ENCODE data around the gene LDLRAD2. TPM values are rescaled to one million over a fixed set of nuclear protein-coding genes. Genes with fewer than 3 reads are reported as not detected.
A peak's percentile ranks its signal among the peaks of the same experiment; 100 is the strongest.

Gene LDLRAD2
- total and polyA plus RNA-seq, 10 of the 15 experiments (the other 5 are each of a cell fraction or from before 2014, with no cell fraction given), result 0.04 to 0.23 (median 0.11) TPM; not detected in 7

GRCh38 chr1:21801100-21801499 is 11.0 kb upstream of the LDLRAD2 start:
- no peak overlapping the region for H3K9ac ChIP-seq (ENCODE audit: control insufficient read depth, insufficient read depth, low read length)
- FAIRE-seq (no peak), DNase-seq (ENCODE audit: low read depth, low spot score) (no peak), ATAC-seq (no peak)
- in situ Hi-C loops (cut with MboI), result no loop called here
- H3K36me3 ChIP-seq (ENCODE audit: control insufficient read depth in 2 of 2, insufficient read depth in 2 of 2, low read length in 1 of 2), result no peaks in the 10 kb centered on the region
- RAD21 ChIA-PET (ENCODE audit: unreplicated experiment), result no interaction called here
- no peak overlapping the region for H2AFZ ChIP-seq (ENCODE audit: control insufficient read depth, low read depth, low read length)
- no peaks in the 10 kb centered on the region for H3K79me2 ChIP-seq (ENCODE audit: control insufficient read depth, insufficient read depth, low read length)
- H3K4me2 ChIP-seq (ENCODE audit: control insufficient read depth, insufficient read depth), result no peak overlapping the region
- no TSS peak for BruUV-seq (replicated peaks)
- H3K4me3 ChIP-seq, result no peak overlapping the region
- peaks cover 7% of the 10 kb centered on the region for H3K4me1 ChIP-seq (ENCODE audit: control insufficient read depth, insufficient read depth, low read length)
- H3K27me3 ChIP-seq (replicated peaks in 1 of 2; ENCODE audit: control insufficient read depth in 2 of 2, insufficient read depth in 2 of 2, low read length in 1 of 2), result no peaks in the 10 kb centered on the region
- no peak for TF ChIP-seq STAT3 (IDR thresholded peaks at IDR 0.05; ENCODE audit: low read depth, low read length)
- TF ChIP-seq BCL3 (IDR thresholded peaks at IDR 0.05; ENCODE audit: borderline replicate concordance, insufficient read depth, low read depth, low read length, poor library complexity, severe bottlenecking), result peak; percentile 16
- POLR2A ChIA-PET, result no interaction called here
- no peak overlapping the region for H3K27ac ChIP-seq (ENCODE audit: control insufficient read depth, insufficient read depth)
- H4K20me1 ChIP-seq (ENCODE audit: control insufficient read depth, insufficient read depth), result no peaks in the 10 kb centered on the region
- WGBS (ENCODE audit: insufficient coverage, insufficient replicate concordance, low lambda C conversion rate, missing lambda C conversion rate), result 79% methylated on average over 4 of the region's 4 CpGs
- intact Hi-C loops (cut with micrococcal nuclease; ENCODE audit: unreplicated experiment), result no loop called here
- SMC1A ChIA-PET (ENCODE audit: uncharacterized antibody, unreplicated experiment), result interaction anchor here (1.0 to 1.1 kb wide), 2 partner anchors 10 to 130 kb away, joined by 3 to 4 read pairs; no protein-coding TSS in a partner anchor
- CTCF ChIA-PET, result interaction anchor here (0.8 kb wide), 1 partner anchor 9 kb away, joined by 3 read pairs; no protein-coding TSS in a partner anchor
- H3K9me3 ChIP-seq (replicated peaks; ENCODE audit: control insufficient read depth, insufficient read depth, low read length), result no peaks in the 10 kb centered on the region; the same call in 2 of the 3 replicates

GRCh38 chr1:21804536-21804935 is 7.5 kb upstream of the LDLRAD2 start:
- no peak for FAIRE-seq
- H3K9me3 ChIP-seq (replicated peaks; ENCODE audit: control insufficient read depth, insufficient read depth, low read length), result no peaks in the 10 kb centered on the region
- SMC1A ChIA-PET (ENCODE audit: uncharacterized antibody, unreplicated experiment), result no interaction called here

More at GRCh38 chr1:21804536-21804935, 7.5 kb upstream of the LDLRAD2 start:
- Histone ChIP-seq H3K79me2 (ENCODE audit: control insufficient read depth, insufficient read depth, low read length) (no peaks in the 10 kb centered on the region), H3K9ac (ENCODE audit: control insufficient read depth, insufficient read depth, low read length) (no peak overlapping the region), H3K27me3 (replicated peaks in 1 of 2; ENCODE audit: control insufficient read depth in 2 of 2, insufficient read depth in 2 of 2, low read length in 1 of 2) (no peaks in the 10 kb centered on the region), H3K4me2 (ENCODE audit: control insufficient read depth, insufficient read depth) (no peak overlapping the region), H3K36me3 (ENCODE audit: control insufficient read depth in 2 of 2, insufficient read depth in 2 of 2, low read length in 1 of 2) (no peaks in the 10 kb centered on the region), H3K4me1 (ENCODE audit: control insufficient read depth, insufficient read depth, low read length) (no peaks in the 10 kb centered on the region), H2AFZ (ENCODE audit: control insufficient read depth, low read depth, low read length) (no peak overlapping the region), H3K4me3 (no peak overlapping the region), H3K27ac (ENCODE audit: control insufficient read depth, insufficient read depth) (no peak overlapping the region), H4K20me1 (ENCODE audit: control insufficient read depth, insufficient read depth) (no peaks in the 10 kb centered on the region)
- intact Hi-C loops (cut with micrococcal nuclease; ENCODE audit: unreplicated experiment), result no loop called here
- POLR2A ChIA-PET, result interaction anchor here (0.6 kb wide), 1 partner anchor 58 kb away, joined by 3 read pairs; no protein-coding TSS in a partner anchor
- RAD21 ChIA-PET (ENCODE audit: unreplicated experiment), result no interaction called here
- in situ Hi-C loops (cut with MboI), result no loop called here
- TF ChIP-seq SIX5 (IDR thresholded peaks at IDR 0.05; ENCODE audit: low read depth, low read length, severe bottlenecking) (no peak), SMC3 (IDR thresholded peaks at IDR 0.05; ENCODE audit: borderline replicate concordance, low read length) (no peak), TBL1XR1 (IDR thresholded peaks at IDR 0.05; ENCODE audit: low read depth, low read length) (no peak), SP1 (IDR thresholded peaks at IDR 0.05; ENCODE audit: low read depth, low read length) (no peak), SPI1 (IDR thresholded peaks at IDR 0.05; ENCODE audit: borderline replicate concordance, insufficient read depth, low read depth, low read length) (no peak)
- DNase-seq (ENCODE audit: low read depth, low spot score) (no peak), ATAC-seq (no peak)
- WGBS (ENCODE audit: insufficient coverage, insufficient replicate concordance, low lambda C conversion rate, missing lambda C conversion rate), result 78% methylated on average over 2 of the region's 2 CpGs
- CTCF ChIA-PET, result no interaction called here
- no TSS peak for BruUV-seq (replicated peaks)

Data from GM12878 (cell line).